ENCODE measurements around the gene IQSEC3. TPM values are rescaled to one million over a fixed set of nuclear protein-coding genes. Genes with fewer than 3 reads are reported as not detected.
"Not testable (repeated sequence)": the region's sequence is repeated elsewhere in the genome, so short reads cannot be mapped to it uniquely, and the experiment has no call there.

IQSEC3 gene
- total RNA-seq, 4 donors from 2014 or later: 0.02 to 0.36 (median 0.07) TPM

DNA sequence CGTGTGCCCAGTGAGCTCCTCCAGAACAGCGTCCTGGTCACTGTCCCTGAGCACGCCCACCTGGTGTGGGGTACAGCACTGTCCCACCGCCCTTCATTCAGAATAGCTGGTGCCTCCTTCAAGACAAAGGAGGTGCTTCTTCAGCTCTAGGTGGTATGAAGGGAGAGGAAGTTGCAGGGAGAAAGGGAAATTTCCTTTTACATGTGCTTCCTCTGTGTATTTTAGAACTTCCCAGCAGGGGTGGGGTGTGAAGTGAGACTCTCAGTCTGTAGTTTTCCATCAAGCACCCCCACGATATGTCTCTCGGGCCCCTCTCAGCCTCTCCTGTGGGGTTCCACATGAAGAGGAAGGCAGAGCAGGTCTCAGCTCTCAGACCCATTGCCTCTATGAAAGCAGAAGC, 148.5 kb downstream of the IQSEC3 start:
- DNase-seq: no peak
- no peak overlapping the region for H3K4me3 ChIP-seq
- TF ChIP-seq CTCF (IDR thresholded peaks at IDR 0.05 in 4 of 5, conservative IDR thresholded peaks at IDR 0.05 in 1 of 5) (no peak), POLR2A (IDR thresholded peaks at IDR 0.05) (no peak)
- intact Hi-C loops (cut with DNase I; ENCODE audit: low total_unique reads) (no loop called here), in situ Hi-C loops (cut with MboI; ENCODE audit: low sequenced_read_pairs in 4 of 4) (no loop called here)
- ATAC-seq: no peak
- H3K4me1 ChIP-seq: no peaks in the 10 kb centered on the region
- H3K27me3 ChIP-seq: peaks cover 11 to 16% (median 16%) of the 10 kb centered on the region in 3 donors
- H3K36me3 ChIP-seq: no peaks in the 10 kb centered on the region
- no peaks in the 10 kb centered on the region for H3K9me3 ChIP-seq
- no peak overlapping the region for H3K27ac ChIP-seq

- ATAC-seq; H3K4me3 ChIP-seq; H3K9me3 ChIP-seq; H3K36me3 ChIP-seq; H3K27ac ChIP-seq; intact Hi-C loops (cut with DNase I; ENCODE audit: low total_unique reads); H3K4me1 ChIP-seq; in situ Hi-C loops (cut with MboI; ENCODE audit: low sequenced_read_pairs in 4 of 4); DNase-seq: not testable (repeated sequence)
- H3K27me3 ChIP-seq: peaks cover 11 to 16% (median 16%) of the 10 kb centered on the region in 3 donors
Observed at GRCh38 chr12:217029-217428, 150.5 kb downstream of the IQSEC3 start.

DNA sequence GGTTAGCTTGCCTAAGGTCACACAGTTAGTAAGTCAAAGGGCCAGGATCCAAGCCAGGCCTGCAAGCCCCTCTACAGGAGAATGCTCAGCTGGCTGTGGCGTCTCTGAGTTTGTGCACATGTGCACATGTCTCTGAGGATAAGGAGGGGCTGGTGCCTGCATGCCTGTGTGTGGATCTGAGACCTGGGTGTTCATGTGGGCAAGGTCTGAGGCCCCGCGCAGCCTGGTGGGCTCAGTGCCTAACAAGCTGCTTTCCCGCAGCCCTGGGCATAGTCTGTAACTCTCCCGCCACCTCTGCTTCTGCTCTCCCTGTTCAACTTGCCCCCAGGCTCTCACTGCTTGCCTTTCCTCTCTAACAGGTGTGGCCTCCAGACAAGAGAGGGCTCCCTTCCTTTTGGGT, 151.7 kb downstream of the IQSEC3 start:
- in situ Hi-C loops (cut with MboI; ENCODE audit: low sequenced_read_pairs in 4 of 4) (no loop called here), intact Hi-C loops (cut with DNase I; ENCODE audit: low total_unique reads) (no loop called here)
- DNase-seq (no peak), ATAC-seq (no peak)
- Histone ChIP-seq H3K9me3 (no peaks in the 10 kb centered on the region), H3K4me1 (no peaks in the 10 kb centered on the region), H3K36me3 (no peaks in the 10 kb centered on the region), H3K27me3 (peaks cover 4 to 10% (median 9%) of the 10 kb centered on the region in 3 donors), H3K27ac (no peak overlapping the region), H3K4me3 (no peak overlapping the region)
- TF ChIP-seq POLR2A (IDR thresholded peaks at IDR 0.05) (no peak), CTCF (IDR thresholded peaks at IDR 0.05 in 4 of 5, conservative IDR thresholded peaks at IDR 0.05 in 1 of 5) (no peak)

DNA sequence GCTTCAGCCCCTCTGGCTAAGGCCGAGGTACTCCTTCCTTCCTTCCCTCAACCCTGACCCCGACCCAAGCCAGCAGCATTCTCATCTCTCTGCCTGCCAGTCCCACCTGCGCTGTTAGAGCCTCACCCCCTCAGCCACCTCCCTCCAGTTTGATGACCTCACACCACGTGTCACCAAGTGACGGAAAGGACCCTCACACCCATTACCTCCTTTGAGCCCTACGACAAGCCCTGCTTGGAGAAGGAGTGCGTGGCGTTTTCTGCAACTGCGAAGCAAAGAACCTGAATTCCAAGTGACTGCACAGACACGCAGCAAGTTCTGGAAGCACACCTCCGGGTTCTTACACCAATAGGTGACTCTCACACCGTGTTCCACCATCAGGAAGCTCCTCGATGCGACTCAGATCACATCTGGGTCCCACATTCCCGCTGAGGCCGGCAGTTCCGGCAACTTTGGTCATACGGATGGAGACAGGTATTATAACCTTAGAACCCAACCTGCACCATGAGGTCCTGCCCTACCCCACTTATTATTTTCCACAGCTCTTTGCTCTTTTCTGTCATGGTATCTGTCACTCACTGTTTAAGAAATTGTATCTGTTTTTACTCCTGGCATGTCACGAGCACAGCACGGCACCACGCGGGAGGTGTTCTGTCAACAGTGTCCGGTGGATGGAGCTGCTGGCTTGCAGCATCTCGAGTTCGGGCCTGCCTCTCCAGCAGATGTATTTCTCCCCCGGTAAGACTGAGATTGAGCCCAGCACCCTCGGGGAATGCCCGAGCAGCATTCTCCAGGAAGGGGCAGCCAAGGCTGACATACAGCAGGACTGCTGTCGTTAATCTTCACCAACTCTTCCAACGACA, 152.4 kb downstream of the IQSEC3 start:
- in situ Hi-C loops (cut with MboI; ENCODE audit: low sequenced_read_pairs in 4 of 4): no loop called here
- Histone ChIP-seq H3K4me1 (no peaks in the 10 kb centered on the region), H3K4me3 (no peak overlapping the region), H3K9me3 (no peaks in the 10 kb centered on the region), H3K36me3 (no peaks in the 10 kb centered on the region), H3K27ac (no peak overlapping the region), H3K27me3 (peaks cover 0 to 5% (median 4%) of the 10 kb centered on the region in 3 donors)
- intact Hi-C loops (cut with DNase I; ENCODE audit: low total_unique reads): no loop called here
- DNase-seq (no peak), ATAC-seq (no peak)
- no peak for TF ChIP-seq CTCF (IDR thresholded peaks at IDR 0.05 in 4 of 5, conservative IDR thresholded peaks at IDR 0.05 in 1 of 5)
- TF ChIP-seq POLR2A (IDR thresholded peaks at IDR 0.05): no peak

- Histone ChIP-seq H3K4me1 (no peaks in the 10 kb centered on the region), H3K4me3 (no peak overlapping the region), H3K9me3 (no peaks in the 10 kb centered on the region), H3K27ac (no peak overlapping the region), H3K27me3 (no peaks in the 10 kb centered on the region), H3K36me3 (no peaks in the 10 kb centered on the region)
- no peak for TF ChIP-seq POLR2A (IDR thresholded peaks at IDR 0.05)
- TF ChIP-seq CTCF (IDR thresholded peaks at IDR 0.05 in 4 of 5, conservative IDR thresholded peaks at IDR 0.05 in 1 of 5): peak; percentile 38 to 64 (median 48)
- in situ Hi-C loops (cut with MboI; ENCODE audit: low sequenced_read_pairs in 4 of 4): no loop called here
- ATAC-seq: no peak
- intact Hi-C loops (cut with DNase I; ENCODE audit: low total_unique reads): no loop called here
- DNase-seq: peak in 1 of 2 donors; percentile 34
Observed at GRCh38 chr12:219891-220352, 153.4 kb downstream of the IQSEC3 start.
